GM12878 (cell line): ENCODE results near the gene ATP6AP2. TPM values are rescaled to one million over a fixed set of nuclear protein-coding genes. Genes with fewer than 3 reads are reported as not detected.

Experiments
- BACH1 ChIP-seq: fragments of 450-650 bp; IDR thresholded peaks from 2 replicates; pipeline ENCODE4 v1.6.1; 2017; ENCODE audit warnings: mild to moderate bottlenecking, borderline replicate concordance
- BCL3 ChIP-seq: IDR thresholded peaks from 2 replicates; pipeline ENCODE4 v1.6.1; 2011; ENCODE audit warnings: borderline replicate concordance, low read depth, mild to moderate bottlenecking, moderate library complexity, low read length; ENCODE audit not compliant: insufficient read depth, poor library complexity, severe bottlenecking
- E2F4 ChIP-seq: IDR thresholded peaks from 2 replicates; pipeline ENCODE4 v1.6.1; 2012; ENCODE audit warnings: low read depth, low read length, improper control_type of control experiment
- GABPA ChIP-seq: IDR thresholded peaks from 2 replicates; pipeline ENCODE4 v1.6.1; 2014; ENCODE audit warnings: antibody characterized with exemption, low read depth, mild to moderate bottlenecking, inconsistent platforms
- KLF5 ChIP-seq: fragments of 450-650 bp; IDR thresholded peaks from 2 replicates; pipeline ENCODE4 v1.6.1; 2014; ENCODE audit warnings: mild to moderate bottlenecking; ENCODE audit not compliant: partially characterized antibody
- LARP7 ChIP-seq: fragments of 450-650 bp; IDR thresholded peaks from 2 replicates; pipeline ENCODE4 v1.6.1; 2017; ENCODE audit warnings: mild to moderate bottlenecking
- MAX ChIP-seq: IDR thresholded peaks from 2 replicates; pipeline ENCODE4 v1.6.1; 2012; ENCODE audit warnings: low read depth, low read length, improper control_type of control experiment
- NR2C2 ChIP-seq: IDR thresholded peaks from 2 replicates; pipeline ENCODE4 v1.6.1; 2011; ENCODE audit warnings: borderline replicate concordance, low read depth; ENCODE audit not compliant: control insufficient read depth, insufficient read length
- PAX5 ChIP-seq: IDR thresholded peaks from 2 replicates; pipeline ENCODE4 v1.6.1; 2011; ENCODE audit warnings: low read depth, low read length, borderline replicate concordance
- RELB ChIP-seq: fragments of 450-650 bp; IDR thresholded peaks from 2 replicates; pipeline ENCODE4 v1.6.1; 2017; ENCODE audit warnings: low read depth, mild to moderate bottlenecking, moderate library complexity
- RFX5 ChIP-seq: IDR thresholded peaks from 2 replicates; pipeline ENCODE4 v1.6.1; 2011; ENCODE audit warnings: low read depth, low read length, improper control_type of control experiment
- SMAD5 ChIP-seq: IDR thresholded peaks from 2 replicates; pipeline ENCODE4 v1.6.1; 2016; ENCODE audit warnings: antibody characterized with exemption, low read depth
- SMC3 ChIP-seq: IDR thresholded peaks from 2 replicates; pipeline ENCODE4 v1.6.1; 2011; ENCODE audit warnings: low read length, improper control_type of control experiment, borderline replicate concordance
- SUZ12 ChIP-seq: fragments of 200-600 bp; sonication (generic); IDR thresholded peaks from one replicate; pipeline ENCODE4 v1.6.1; 2018; ENCODE audit warnings: antibody characterized with exemption, mild to moderate bottlenecking; ENCODE audit not compliant: unreplicated experiment
- TCF12 ChIP-seq: IDR thresholded peaks from 2 replicates; pipeline ENCODE4 v1.6.1; 2011; ENCODE audit warnings: low read depth, mild to moderate bottlenecking, low read length
- USF1 ChIP-seq: IDR thresholded peaks from 2 replicates; pipeline ENCODE4 v1.6.1; 2011; ENCODE audit warnings: borderline replicate concordance, low read depth, mild to moderate bottlenecking, moderate library complexity, mixed read lengths, low read length; ENCODE audit not compliant: insufficient read depth; ENCODE audit errors: extremely low read length
- ZBED1 ChIP-seq: IDR thresholded peaks from 2 replicates; pipeline ENCODE4 v1.6.1; 2016; ENCODE audit warnings: borderline replicate concordance
- ZNF217 ChIP-seq: fragments of 450-650 bp; IDR thresholded peaks from 2 replicates; pipeline ENCODE4 v1.6.1; 2017; ENCODE audit warnings: antibody characterized with exemption, mild to moderate bottlenecking
- polyA plus RNA-seq, 11 experiments: library from polyadenylated mRNA; depleted of rRNA in 4 of 11; unstranded in 6 of 11; stranded (reverse) in 5 of 11; fragments of >200 nt; fragmentation: Nextera tagmentation in 4 of 11; fragmentation: Illumina TruSeq in 1 of 11; extraction: Ambion mirVana in 4 of 11; extraction: Trizol in 1 of 11; gene quantifications; 1 replicate in 1 of 11; 2 replicates in 10 of 11; pipeline versions ENCODE4 v1.2.1 to v1.2.3, GENCODE V29; 2011 to 2016; ENCODE audit warnings: inconsistent platforms in 2 of 11, missing spikeins in 2 of 11, low read depth in 1 of 11
- total RNA-seq, 4 experiments: library from RNA; depleted of rRNA in 3 of 4; stranded (reverse); fragments of >200 nt in 3 of 4; fragmentation: Illumina TruSeq in 1 of 4; extraction: Trizol in 1 of 4; gene quantifications; 2 replicates each; pipeline versions ENCODE4 v1.2.1 to v1.2.3, GENCODE V29; 2013 to 2021

Gene ATP6AP2
- total and polyA plus RNA-seq, 10 of the 15 experiments (the other 5 are each of a cell fraction or from before 2014, with no cell fraction given) = 36.3 to 141 (median 56.0) TPM

GRCh38 chrX:40539214-40540142 lies 41.3 kb upstream of the ATP6AP2 start (continued):
- TF ChIP-seq BCL3 = no peak
- TF ChIP-seq TCF12 = peak; percentile 75
- no peak for TF ChIP-seq RFX5
- no peak for TF ChIP-seq E2F4
- no peak; the same call in 1 of the 2 replicates for TF ChIP-seq SMC3
- TF ChIP-seq NR2C2 = no peak
- TF ChIP-seq BACH1 = no peak
- no peak for TF ChIP-seq MAX
- no peak for TF ChIP-seq RELB
- TF ChIP-seq LARP7 = no peak
- no peak for TF ChIP-seq SUZ12
- TF ChIP-seq ZBED1 = no peak
- TF ChIP-seq PAX5 = peak; percentile 27; the same call in 1 of the 2 replicates
- no peak for TF ChIP-seq USF1
- TF ChIP-seq KLF5 = no peak
- no peak for TF ChIP-seq SMAD5
- TF ChIP-seq GABPA = no peak
- no peak for TF ChIP-seq ZNF217
